GM12891 (cell line): Measurements from ENCODE around the gene ZNF891.

Source experiments
- POLR2A ChIP-seq: IDR thresholded peaks from 2 replicates; pipeline ENCODE4 v1.6.1; 2011; ENCODE audit warnings: low read depth, low read length, control low read depth
- POLR2AphosphoS5 ChIP-seq: IDR thresholded peaks from 2 replicates; pipeline ENCODE4 v1.6.1; 2011; ENCODE audit warnings: low read depth, low read length, control low read depth
- SPI1 ChIP-seq: IDR thresholded peaks from 2 replicates; pipeline ENCODE4 v1.6.1; 2011; ENCODE audit warnings: low read depth, low read length, control low read depth

DNA sequence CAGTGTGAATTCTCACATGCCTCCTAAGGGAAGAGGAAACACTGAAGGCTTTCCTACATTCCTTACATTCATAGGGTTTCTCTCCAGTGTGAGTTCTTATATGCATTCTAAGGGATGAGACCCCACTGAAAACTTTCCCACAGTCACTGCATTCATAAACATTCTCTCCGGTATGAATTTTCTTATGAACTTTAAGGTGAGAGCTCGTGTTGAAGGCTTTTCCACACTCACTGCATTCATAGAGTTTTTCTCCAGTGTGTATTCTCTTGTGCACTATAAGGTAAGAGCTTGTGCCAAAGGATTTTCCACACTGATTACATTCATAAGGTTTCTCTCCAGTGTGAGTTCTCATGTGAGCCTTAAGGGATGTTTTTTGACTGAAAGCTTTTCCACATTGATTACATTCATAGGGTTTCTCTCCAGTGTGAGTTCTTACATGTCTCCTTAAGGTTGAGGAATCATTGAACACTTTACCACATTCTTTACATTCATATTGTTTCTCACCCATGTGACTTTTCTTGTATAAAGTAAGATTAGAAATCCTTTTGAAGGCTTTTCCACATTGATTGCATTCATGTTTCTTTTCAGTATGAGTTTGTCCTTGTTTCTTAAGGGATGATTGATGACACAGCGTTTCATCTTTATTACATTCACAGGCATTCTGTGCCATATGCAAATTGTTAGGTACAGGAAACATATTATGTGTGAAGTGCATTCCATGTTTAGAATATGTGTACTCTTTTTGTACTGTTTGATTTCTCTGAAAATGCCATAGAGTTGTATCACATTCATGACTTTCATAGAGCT, 9.5 kb downstream of the ZNF891 start:
- no peak for TF ChIP-seq POLR2AphosphoS5
- no peak for TF ChIP-seq POLR2A
- TF ChIP-seq SPI1 = no peak
